Calu3 (cell line): ENCODE data around the gene GRIK4. TPM values are rescaled to one million over a fixed set of nuclear protein-coding genes. Genes with fewer than 3 reads are reported as not detected.

Experiments used
- BruUV-seq: library from RNA; stranded (reverse); fragments of 400-500 nt; replicated peaks from 2 replicates; lab custom pipeline; 2021; lab: Mats Ljungman, UMichigan
- CTCF ChIA-PET: fragments of 300-600 bp; sonication (Branson Sonifier 250); formaldehyde crosslinking; loops from one replicate; lab custom pipeline; 2022; ENCODE audit warnings: antibody characterized with exemption; lab: Charles Lee
- DNase-seq: peaks from one replicate; pipeline ENCODE4 v3.0.0; 2022
- H3K27ac Mint-ChIP-seq: one replicate; pipeline ENCODE4 v1.8.0; 2022; ENCODE audit warnings: mixed read lengths; ENCODE audit not compliant: unreplicated experiment
- H3K27me3 Mint-ChIP-seq: one replicate; pipeline ENCODE4 v1.8.0; 2022; ENCODE audit warnings: mixed read lengths; ENCODE audit not compliant: unreplicated experiment
- H3K36me3 Mint-ChIP-seq: one replicate; pipeline ENCODE4 v1.8.0; 2022; ENCODE audit warnings: mild to moderate bottlenecking, moderate library complexity, mixed read lengths; ENCODE audit not compliant: insufficient read depth, unreplicated experiment
- H3K4me1 Mint-ChIP-seq: one replicate; pipeline ENCODE4 v1.8.0; 2022; ENCODE audit warnings: mild to moderate bottlenecking, low read depth, mixed read lengths; ENCODE audit not compliant: unreplicated experiment
- H3K4me3 Mint-ChIP-seq: one replicate; pipeline ENCODE4 v1.8.0; 2022; ENCODE audit warnings: mild to moderate bottlenecking, low read depth, moderate library complexity, mixed read lengths; ENCODE audit not compliant: unreplicated experiment
- H3K9me3 Mint-ChIP-seq: one replicate; pipeline ENCODE4 v1.8.0; 2022; ENCODE audit warnings: low read depth, mixed read lengths; ENCODE audit not compliant: unreplicated experiment
- CTCF ChIP-seq: fragments of 200-600 bp; IDR thresholded peaks from one replicate; pipeline ENCODE4 v1.8.0; 2022; ENCODE audit warnings: antibody characterized with exemption; ENCODE audit not compliant: unreplicated experiment
- intact Hi-C: fragments of 100-400 bp; cut with micrococcal nuclease; formaldehyde crosslinking; loops from one replicate; pipeline ENCODE4 v1.10.0; 2022; ENCODE audit not compliant: unreplicated experiment
- total RNA-seq: library from RNA; stranded (reverse); gene quantifications from 2 replicates; pipeline ENCODE4 v1.2.3, GENCODE V29; 2022

Gene GRIK4
- total RNA-seq, 1 experiment from 2014 or later = not detected

GRCh38 chr11:120494595-120494994, 17.0 kb upstream of the GRIK4 start:
- TF ChIP-seq CTCF = no peak

GRCh38 chr11:120499088-120499487, 12.5 kb upstream of the GRIK4 start:
- DNase-seq = no peak
- BruUV-seq = no TSS peak
- intact Hi-C loops = loop anchor here (10.0 kb wide), 1 partner anchor 264 kb away; no protein-coding TSS in a partner anchor
- Mint-ChIP-seq H3K27ac (no peak overlapping the region), H3K4me3 (no peak overlapping the region), H3K36me3 (peaks cover 4% of the 10 kb centered on the region), H3K4me1 (peaks cover 8% of the 10 kb centered on the region), H3K9me3 (no peaks in the 10 kb centered on the region), H3K27me3 (peaks cover 11% of the 10 kb centered on the region)
- CTCF ChIA-PET = no interaction called here
- no peak for TF ChIP-seq CTCF

More at GRCh38 chr11:120494595-120494994, 17.0 kb upstream of the GRIK4 start:
- H3K36me3 Mint-ChIP-seq = peaks cover 4% of the 10 kb centered on the region
- H3K4me3 Mint-ChIP-seq = no peak overlapping the region
- intact Hi-C loops = loop anchor here (10.0 kb wide), 1 partner anchor 260 kb away; no protein-coding TSS in a partner anchor
- peaks cover 11% of the 10 kb centered on the region for H3K27me3 Mint-ChIP-seq
- no TSS peak for BruUV-seq
- H3K27ac Mint-ChIP-seq = no peak overlapping the region
- no peak for DNase-seq
- H3K9me3 Mint-ChIP-seq = no peaks in the 10 kb centered on the region
- peaks cover 8% of the 10 kb centered on the region for H3K4me1 Mint-ChIP-seq
- CTCF ChIA-PET = no interaction called here

GRCh38 chr11:120499859-120500258, 11.7 kb upstream of the GRIK4 start:
- Mint-ChIP-seq H3K27me3 (peaks cover 11% of the 10 kb centered on the region), H3K9me3 (no peaks in the 10 kb centered on the region), H3K4me1 (peaks cover 8% of the 10 kb centered on the region), H3K36me3 (peaks cover 4% of the 10 kb centered on the region), H3K27ac (no peak overlapping the region), H3K4me3 (no peak overlapping the region)
- BruUV-seq = no TSS peak
- intact Hi-C loops = loop anchor here (10.0 kb wide), 2 partner anchors 265 to 455 kb away; no protein-coding TSS in a partner anchor
- TF ChIP-seq CTCF = no peak
- no peak for DNase-seq
- CTCF ChIA-PET = interaction anchor here (1.2 kb wide), 1 partner anchor 164 kb away, joined by 3 read pairs; no protein-coding TSS in a partner anchor

GRCh38 chr11:120500414-120501071, 11.0 kb upstream of the GRIK4 start:
- DNase-seq = no peak
- H3K9me3 Mint-ChIP-seq = no peaks in the 10 kb centered on the region
- peaks cover 8% of the 10 kb centered on the region for H3K4me1 Mint-ChIP-seq
- H3K27me3 Mint-ChIP-seq = peaks cover 11% of the 10 kb centered on the region
- no TSS peak for BruUV-seq
- CTCF ChIA-PET = interaction anchor here (1.2 kb wide), 1 partner anchor 165 kb away, joined by 3 read pairs; no protein-coding TSS in a partner anchor
- TF ChIP-seq CTCF = no peak
- H3K4me3 Mint-ChIP-seq = no peak overlapping the region
- no peak overlapping the region for H3K27ac Mint-ChIP-seq
- H3K36me3 Mint-ChIP-seq = peaks cover 4% of the 10 kb centered on the region
- intact Hi-C loops = loop anchor here (10.0 kb wide), 1 partner anchor 454 kb away; no protein-coding TSS in a partner anchor
